NCI-H2029 (cell line): ENCODE measurements around the gene COA5.

Experiments used
- DNase-seq: peaks from one replicate; lab custom pipeline; 2025; lab: John Stamatoyannopoulos, UW

The COA5 gene

GRCh38 chr2:98552499-98553179 is 55.7 kb downstream of the COA5 start:
- DNase-seq = no peak

- DNase-seq = no peak
These were observed 57.0 kb downstream of the COA5 start for GRCh38 chr2:98551316-98551715.

GRCh38 chr2:98550165-98550564 is 58.1 kb downstream of the COA5 start:
- no peak for DNase-seq
